Measurements from ENCODE around the gene SCTR.

The SCTR gene

DNA sequence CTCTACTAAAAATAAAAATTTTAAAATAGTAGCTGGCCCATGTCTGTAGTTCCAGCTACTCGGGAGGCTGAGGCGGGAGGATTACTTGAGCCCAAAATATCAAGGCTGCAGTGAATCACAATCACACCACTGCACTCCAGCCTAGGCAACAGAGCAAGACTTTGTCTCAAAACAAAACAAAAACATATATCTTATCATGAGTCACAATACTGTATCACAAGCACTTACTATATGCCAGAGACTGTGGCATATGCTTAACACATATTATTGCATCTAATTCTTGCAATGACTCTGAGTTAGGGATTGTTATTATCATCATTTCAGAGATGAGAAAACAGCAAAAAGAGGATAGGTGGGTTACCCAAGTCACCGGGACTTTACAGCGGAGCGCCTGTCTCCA is 122.2 kb downstream of the SCTR start:
- no peak overlapping the region for H3K4me3 ChIP-seq (ENCODE audit: low read length)
- DNase-seq (ENCODE audit: low read depth, low spot score) = no peak

DNA sequence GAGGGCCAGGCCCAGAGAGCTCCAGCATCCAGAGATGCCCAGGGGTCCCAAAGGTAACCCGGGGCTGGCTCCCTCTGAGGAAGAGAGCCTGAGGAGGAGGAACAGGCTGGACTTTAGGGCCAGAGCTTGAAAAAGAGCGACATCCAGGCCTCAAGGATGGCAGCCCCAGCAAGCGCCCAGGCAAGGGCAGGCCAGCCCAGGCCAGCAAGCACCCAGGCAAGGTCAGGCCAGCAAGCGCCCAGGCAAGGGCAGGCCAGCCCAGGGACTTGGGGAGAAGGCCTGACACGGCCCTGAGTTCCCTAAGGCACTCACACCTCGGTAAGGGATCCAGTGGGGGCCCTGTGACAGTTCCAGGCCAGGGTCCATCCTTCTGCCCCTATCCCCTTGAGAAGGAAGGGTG is 127.1 kb downstream of the SCTR start:
- no peak for DNase-seq (ENCODE audit: low read depth, low spot score)
- no peak overlapping the region for H3K4me3 ChIP-seq (ENCODE audit: low read length)

DNA sequence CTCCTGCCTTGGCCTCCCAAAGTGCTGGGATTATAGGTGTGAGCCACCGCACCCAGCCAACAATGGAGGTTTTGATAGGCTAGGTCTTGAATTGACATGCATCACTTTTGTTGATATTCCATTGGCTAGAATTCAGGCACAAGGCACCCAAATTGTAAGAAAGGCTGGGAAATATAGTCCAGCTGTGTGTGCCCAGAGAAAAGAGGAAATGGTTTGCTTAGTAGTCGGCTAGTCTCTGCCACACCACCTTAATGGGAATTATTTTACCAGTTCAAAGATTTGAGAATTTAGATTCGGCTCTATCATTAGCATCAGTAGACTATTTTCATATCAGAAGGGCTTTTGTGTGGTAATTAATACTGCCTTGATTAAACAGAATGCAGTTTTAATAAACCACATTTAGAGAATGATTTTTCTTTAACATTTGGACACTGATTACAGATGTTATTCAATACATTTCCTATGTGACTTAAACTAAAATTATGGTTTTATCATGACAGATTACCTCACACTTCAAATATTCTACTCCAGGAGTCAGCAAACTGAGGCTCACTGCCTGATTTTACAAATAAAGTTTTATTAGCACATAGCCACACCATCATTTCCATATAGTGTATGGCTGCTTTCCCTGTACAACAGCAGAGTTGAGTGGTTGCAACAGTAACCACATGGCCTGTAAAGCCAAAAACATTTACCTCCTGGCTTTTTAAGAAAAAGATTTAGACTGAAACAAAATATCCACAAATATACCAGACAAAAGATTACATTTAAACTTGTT is 130.1 kb downstream of the SCTR start:
- H3K4me3 ChIP-seq (ENCODE audit: low read length) = no peak overlapping the region
- DNase-seq (ENCODE audit: low read depth, low spot score) = no peak
